Measurements from ENCODE around the gene UVSSA. TPM values are rescaled to one million over a fixed set of nuclear protein-coding genes. Genes with fewer than 3 reads are reported as not detected.
"Not testable (repeated sequence)": the region's sequence is repeated elsewhere in the genome, so short reads cannot be mapped to it uniquely, and the experiment has no call there.

The UVSSA gene
- total RNA-seq, 4 donors from 2014 or later, result 8.5 to 13.2 (median 12.3) TPM

- Histone ChIP-seq H3K9me3 (no peaks in the 10 kb centered on the region), H3K27me3 (peaks cover 47 to 76% (median 50%) of the 10 kb centered on the region in 3 donors), H3K36me3 (no peaks in the 10 kb centered on the region), H3K27ac (no peak overlapping the region), H3K4me1 (no peaks in the 10 kb centered on the region), H3K4me3 (no peak overlapping the region)
- TF ChIP-seq POLR2A (IDR thresholded peaks at IDR 0.05), result no peak
- TF ChIP-seq CTCF (IDR thresholded peaks at IDR 0.05 in 4 of 5, conservative IDR thresholded peaks at IDR 0.05 in 1 of 5), result no peak
- in situ Hi-C loops (cut with MboI; ENCODE audit: low sequenced_read_pairs in 4 of 4) (no loop called here), intact Hi-C loops (cut with DNase I; ENCODE audit: low total_unique reads) (no loop called here)
- ATAC-seq (no peak), DNase-seq (no peak)
Measured at GRCh38 chr4:1418494-1419285, 71.7 kb downstream of the UVSSA start.

GRCh38 chr4:1419708-1420107, 72.7 kb downstream of the UVSSA start:
- Histone ChIP-seq H3K27me3 (peaks cover 48 to 78% (median 50%) of the 10 kb centered on the region in 3 donors), H3K4me3 (no peak overlapping the region), H3K9me3 (no peaks in the 10 kb centered on the region), H3K27ac (no peak overlapping the region), H3K36me3 (no peaks in the 10 kb centered on the region), H3K4me1 (no peaks in the 10 kb centered on the region)
- DNase-seq, result no peak
- intact Hi-C loops (cut with DNase I; ENCODE audit: low total_unique reads), result no loop called here
- ATAC-seq, result no peak
- in situ Hi-C loops (cut with MboI; ENCODE audit: low sequenced_read_pairs in 4 of 4), result no loop called here
- TF ChIP-seq CTCF (IDR thresholded peaks at IDR 0.05 in 4 of 5, conservative IDR thresholded peaks at IDR 0.05 in 1 of 5), result no peak
- TF ChIP-seq POLR2A (IDR thresholded peaks at IDR 0.05), result no peak

GRCh38 chr4:1421657-1422056, 74.6 kb downstream of the UVSSA start:
- peaks cover 31 to 62% (median 40%) of the 10 kb centered on the region in 3 donors for H3K27me3 ChIP-seq
- no peak overlapping the region for H3K27ac ChIP-seq
- in situ Hi-C loops (cut with MboI; ENCODE audit: low sequenced_read_pairs in 4 of 4), result no loop called here
- no peaks in the 10 kb centered on the region for H3K36me3 ChIP-seq
- H3K4me1 ChIP-seq, result no peaks in the 10 kb centered on the region
- TF ChIP-seq CTCF (IDR thresholded peaks at IDR 0.05 in 4 of 5, conservative IDR thresholded peaks at IDR 0.05 in 1 of 5) (no peak), POLR2A (IDR thresholded peaks at IDR 0.05) (no peak)
- ATAC-seq (no peak), DNase-seq (no peak)
- intact Hi-C loops (cut with DNase I; ENCODE audit: low total_unique reads), result no loop called here
- H3K4me3 ChIP-seq, result no peak overlapping the region
- no peaks in the 10 kb centered on the region for H3K9me3 ChIP-seq

GRCh38 chr4:1427010-1427409, 80.0 kb downstream of the UVSSA start:
- Histone ChIP-seq H3K4me1 (no peaks in the 10 kb centered on the region), H3K9me3 (no peaks in the 10 kb centered on the region), H3K36me3 (no peaks in the 10 kb centered on the region), H3K27me3 (peaks cover 7 to 21% (median 17%) of the 10 kb centered on the region in 3 donors), H3K4me3 (no peak overlapping the region), H3K27ac (no peak overlapping the region)
- ATAC-seq (no peak), DNase-seq (no peak)
- in situ Hi-C loops (cut with MboI; ENCODE audit: low sequenced_read_pairs in 4 of 4) (no loop called here), intact Hi-C loops (cut with DNase I; ENCODE audit: low total_unique reads) (no loop called here)
- TF ChIP-seq POLR2A (IDR thresholded peaks at IDR 0.05) (no peak), CTCF (IDR thresholded peaks at IDR 0.05 in 4 of 5, conservative IDR thresholded peaks at IDR 0.05 in 1 of 5) (no peak)

GRCh38 chr4:1443688-1444172, 96.7 kb downstream of the UVSSA start:
- intact Hi-C loops (cut with DNase I; ENCODE audit: low total_unique reads), result not testable (repeated sequence)

More at GRCh38 chr4:1443688-1444172, 96.7 kb downstream of the UVSSA start:
- H3K27ac ChIP-seq; H3K9me3 ChIP-seq; DNase-seq; ATAC-seq; H3K4me3 ChIP-seq; H3K4me1 ChIP-seq; H3K27me3 ChIP-seq; H3K36me3 ChIP-seq; in situ Hi-C loops (cut with MboI; ENCODE audit: low sequenced_read_pairs in 4 of 4): not testable (repeated sequence)

Other genes starting within 250 kb of the UVSSA start
- gene RNF212, start 233.6 kb upstream of the UVSSA start, total RNA-seq, result 1 to 10 TPM in 1 of 4 donors, not detected in 3; 1.3 TPM
- gene SPON2, start 174.6 kb upstream of the UVSSA start, total RNA-seq, result 1 to 10 TPM; 5.0 to 8.9 (median 5.2) TPM
- 100 to 1,000 TPM; 126 to 224 (median 169) TPM for gene CTBP1, start 98.1 kb upstream of the UVSSA start, total RNA-seq
- gene MAEA, start 57.3 kb upstream of the UVSSA start, total RNA-seq, result 10 to 100 TPM; 30.0 to 42.7 (median 34.3) TPM
- not detected for gene NKX1-1, start 59.2 kb downstream of the UVSSA start, total RNA-seq

Data from gastrocnemius medialis (tissue), 4 donors.